Suppressor macrophage (primary cell): ENCODE measurements around the gene ZNF467.

Experiments
- DNase-seq, 4 experiments: peaks; one replicate each; pipeline ENCODE4 v3.0.0-alpha.2; 2020 to 2022

The ZNF467 gene

DNA sequence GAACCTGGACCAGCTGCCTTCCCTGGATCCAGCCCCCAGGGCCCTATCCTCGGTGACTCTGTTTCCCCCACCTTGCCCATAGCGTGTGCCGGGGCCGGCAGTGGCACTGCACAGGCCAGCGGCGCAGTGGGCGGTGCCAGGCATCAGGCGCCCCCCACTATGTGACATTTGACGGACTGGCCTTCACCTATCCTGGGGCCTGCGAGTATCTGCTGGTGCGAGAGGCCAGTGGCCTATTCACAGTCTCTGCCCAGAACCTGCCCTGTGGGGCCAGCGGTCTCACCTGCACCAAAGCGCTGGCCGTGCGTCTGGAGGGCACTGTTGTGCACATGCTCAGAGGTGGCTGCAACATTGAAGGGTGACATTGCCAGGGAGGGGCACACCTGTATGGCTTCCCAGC is 12.0 kb upstream of the ZNF467 start:
- DNase-seq: no peak

DNA sequence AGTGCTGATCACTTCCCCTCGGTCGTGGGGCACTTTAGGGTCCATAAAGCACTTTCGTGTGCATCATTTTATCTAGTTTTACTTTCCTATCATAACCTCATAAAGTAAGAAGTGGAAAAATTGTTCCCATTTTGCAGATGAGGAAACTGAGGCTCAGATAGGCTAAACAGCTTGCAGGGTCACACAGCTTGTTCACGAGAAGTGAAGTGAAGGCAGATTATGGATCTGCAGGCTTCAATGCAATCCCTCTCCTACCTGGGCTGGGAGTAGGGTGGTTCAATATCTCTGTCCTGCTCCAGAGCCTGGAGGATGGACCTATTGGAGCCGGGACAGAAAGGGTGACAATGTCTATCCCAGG is 10.8 kb upstream of the ZNF467 start:
- no peak for DNase-seq

DNA sequence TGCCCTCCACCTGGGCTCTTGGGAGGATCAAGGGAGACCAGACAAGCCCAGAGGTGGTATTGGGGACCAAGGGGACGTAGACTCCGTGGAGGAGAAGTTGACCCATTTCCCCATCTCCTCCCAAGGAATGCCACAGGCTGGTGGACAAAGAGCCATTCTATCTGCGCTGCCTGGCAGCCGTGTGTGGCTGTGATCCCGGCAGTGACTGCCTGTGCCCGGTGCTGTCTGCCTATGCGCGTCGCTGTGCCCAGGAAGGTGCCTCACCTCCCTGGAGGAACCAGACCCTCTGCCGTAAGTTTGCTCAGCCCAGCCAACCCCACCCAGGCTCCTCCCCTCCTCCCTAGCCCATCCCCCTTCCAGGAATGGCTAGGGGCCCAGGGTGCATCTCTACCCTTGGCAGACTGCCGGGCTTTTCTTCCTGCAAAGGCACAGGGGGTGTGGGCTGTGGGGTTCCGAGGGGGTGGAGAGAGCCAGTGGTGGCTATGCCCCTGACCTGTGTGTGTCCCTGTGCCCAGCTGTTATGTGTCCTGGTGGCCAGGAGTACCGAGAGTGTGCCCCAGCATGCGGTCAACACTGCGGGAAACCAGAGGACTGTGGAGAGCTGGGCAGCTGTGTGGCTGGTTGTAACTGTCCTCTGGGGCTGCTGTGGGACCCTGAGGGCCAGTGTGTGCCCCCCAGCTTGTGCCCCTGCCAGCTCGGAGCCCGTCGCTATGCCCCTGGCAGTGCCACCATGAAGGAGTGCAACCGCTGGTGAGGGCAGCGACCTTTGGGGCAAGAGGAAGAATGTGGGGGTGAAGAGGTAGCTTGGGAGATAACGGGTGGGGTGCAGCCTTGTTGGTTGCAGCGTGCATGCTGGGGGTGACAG is 10.2 kb upstream of the ZNF467 start:
- DNase-seq: no peak

DNA sequence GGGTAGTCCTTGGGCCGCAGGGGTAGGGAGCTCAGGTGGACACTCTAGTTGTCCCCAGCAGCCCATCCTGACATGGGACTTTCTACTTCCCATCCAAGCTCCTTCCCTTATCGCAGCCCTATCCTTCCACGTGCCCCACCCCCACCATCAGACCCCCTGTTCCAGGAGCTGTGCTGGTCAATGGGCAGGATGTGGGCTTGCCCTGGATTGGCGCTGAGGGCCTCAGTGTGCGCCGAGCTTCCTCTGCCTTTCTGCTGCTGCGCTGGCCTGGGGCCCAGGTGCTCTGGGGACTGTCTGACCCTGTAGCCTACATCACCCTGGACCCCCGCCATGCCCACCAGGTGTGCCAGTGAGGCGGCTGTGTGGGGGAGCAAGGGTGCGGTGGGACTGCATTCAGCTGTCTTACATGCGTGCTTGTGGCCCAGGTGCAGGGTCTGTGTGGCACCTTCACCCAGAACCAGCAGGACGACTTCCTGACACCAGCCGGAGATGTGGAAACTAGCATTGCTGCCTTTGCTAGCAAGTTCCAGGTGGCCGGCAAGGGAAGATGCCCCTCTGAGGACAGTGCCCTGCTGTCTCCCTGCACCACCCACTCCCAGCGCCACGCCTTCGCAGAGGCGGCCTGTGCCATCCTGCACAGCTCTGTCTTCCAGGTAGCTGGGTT is 9.4 kb upstream of the ZNF467 start:
- DNase-seq: no peak

DNA sequence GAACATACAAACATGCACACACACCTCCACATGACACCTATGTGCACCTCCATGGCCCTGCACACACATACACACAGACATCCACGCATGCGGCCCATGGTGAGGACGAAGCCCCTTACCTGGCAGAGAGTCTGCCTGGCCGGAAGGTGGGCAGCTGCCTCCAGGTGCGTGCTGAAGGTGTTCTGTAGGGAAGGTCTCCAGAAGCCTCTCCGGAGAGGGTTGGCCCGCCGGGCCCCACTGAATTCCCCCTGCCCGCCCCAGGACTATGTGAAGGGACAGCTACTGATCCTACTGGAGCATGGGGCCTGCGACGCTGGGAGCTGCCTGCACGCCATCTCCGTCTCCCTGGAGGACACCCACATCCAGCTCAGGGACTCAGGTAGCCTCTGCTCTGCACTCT is 8.5 kb upstream of the ZNF467 start:
- no peak for DNase-seq

DNA sequence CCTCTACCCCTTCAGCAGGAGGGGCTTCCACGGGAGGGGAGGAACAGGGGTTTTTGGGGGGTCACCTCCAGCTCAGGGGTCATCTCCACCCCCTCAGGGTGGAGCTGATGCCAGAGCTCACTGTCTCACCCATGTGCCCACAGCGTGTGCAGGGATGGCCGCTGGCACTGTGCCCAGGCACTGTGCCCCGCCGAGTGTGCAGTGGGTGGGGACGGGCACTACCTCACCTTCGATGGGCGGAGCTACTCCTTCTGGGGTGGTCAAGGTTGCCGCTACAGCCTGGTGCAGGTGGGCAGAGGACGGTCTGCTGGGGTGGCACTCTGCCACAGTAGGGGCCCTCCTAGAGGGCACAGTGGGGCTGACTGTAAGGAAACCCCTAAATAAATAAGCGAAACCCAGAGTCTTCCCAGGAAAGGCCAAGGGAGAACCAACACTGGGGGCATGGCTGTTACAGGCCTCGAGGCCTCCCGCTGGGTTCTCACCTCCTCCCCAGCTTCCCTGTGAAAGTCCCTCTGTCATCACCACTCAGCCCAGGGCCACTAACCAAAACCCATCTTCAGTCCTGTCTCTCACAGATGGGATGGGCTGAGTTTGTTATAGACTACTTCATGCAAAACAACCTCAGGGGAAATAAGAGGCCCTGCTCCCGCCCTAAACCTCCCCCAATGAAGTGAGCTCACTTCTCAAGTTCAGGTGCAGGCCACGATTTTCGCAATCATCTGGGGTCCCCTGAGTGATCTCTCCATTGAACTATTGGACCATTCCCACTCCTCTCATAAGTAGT is 7.4 kb upstream of the ZNF467 start:
- no peak for DNase-seq

DNA sequence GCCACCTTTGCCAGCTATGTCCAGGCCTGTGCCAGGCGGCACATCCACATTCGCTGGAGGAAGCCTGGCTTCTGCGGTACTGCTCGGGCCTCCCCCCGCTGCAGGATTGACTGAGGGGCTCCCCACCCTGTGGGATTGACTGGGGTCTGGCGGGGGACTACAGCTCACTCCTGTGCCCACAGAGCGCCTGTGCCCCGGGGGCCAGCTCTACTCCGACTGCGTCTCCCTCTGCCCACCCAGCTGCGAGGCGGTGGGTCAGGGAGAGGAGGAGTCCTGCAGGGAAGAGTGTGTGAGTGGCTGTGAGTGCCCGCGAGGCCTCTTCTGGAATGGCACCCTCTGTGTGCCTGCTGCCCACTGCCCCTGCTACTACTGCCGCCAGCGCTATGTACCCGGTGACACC is 6.7 kb upstream of the ZNF467 start:
- no peak for DNase-seq

DNA sequence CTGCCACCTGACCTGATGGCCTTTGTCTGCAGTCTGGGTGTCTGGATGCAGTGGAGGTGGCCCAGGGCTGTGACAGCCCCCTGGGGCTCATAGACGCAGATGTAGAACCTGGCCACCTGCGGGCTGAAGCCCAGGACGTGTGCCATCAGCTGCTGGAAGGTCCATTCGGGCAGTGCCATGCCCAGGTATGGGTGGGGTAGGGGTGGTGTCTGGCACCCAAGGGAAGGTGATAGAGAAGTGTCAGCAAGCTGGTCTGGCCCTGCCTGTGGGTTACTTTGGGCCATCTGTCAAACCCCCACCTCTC is 6.1 kb upstream of the ZNF467 start:
- DNase-seq: no peak

DNA sequence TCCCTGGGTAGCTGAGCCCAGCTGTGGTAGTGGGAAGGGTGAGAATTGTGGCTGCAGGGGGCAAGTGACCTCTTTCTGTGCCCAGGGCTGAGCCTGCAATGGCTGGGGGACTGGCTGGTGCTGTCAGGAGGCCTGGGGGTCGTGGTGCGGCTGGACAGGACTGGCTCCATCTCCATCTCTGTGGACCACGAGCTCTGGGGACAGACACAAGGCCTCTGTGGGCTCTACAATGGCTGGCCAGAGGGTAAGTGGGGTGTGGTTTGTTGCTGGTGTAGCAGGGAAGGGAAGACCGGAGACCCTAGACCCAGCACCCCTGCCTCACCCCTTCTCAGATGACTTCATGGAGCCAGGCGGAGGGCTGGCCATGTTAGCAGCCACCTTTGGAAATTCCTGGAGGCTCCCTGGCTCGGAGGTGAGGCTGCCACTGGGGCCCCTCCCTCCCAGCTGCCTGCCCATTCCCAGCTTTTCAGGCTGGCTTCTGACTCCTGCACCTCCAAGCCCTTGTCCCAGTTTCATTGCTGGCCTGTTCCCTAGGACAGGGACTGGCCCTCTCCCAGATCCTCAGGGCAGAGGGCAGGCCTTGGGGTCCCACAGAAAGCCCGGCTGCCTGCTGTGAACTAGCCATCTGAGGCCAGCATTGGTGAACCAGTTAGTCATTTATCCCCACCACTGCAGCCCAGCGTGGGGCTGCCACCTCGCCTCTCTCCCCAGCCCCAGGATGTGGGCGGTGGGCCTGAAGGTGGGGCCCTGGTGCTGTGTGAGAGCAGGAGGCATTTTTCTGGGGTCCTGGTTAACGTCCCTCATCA is 5.5 kb upstream of the ZNF467 start:
- no peak for DNase-seq

DNA sequence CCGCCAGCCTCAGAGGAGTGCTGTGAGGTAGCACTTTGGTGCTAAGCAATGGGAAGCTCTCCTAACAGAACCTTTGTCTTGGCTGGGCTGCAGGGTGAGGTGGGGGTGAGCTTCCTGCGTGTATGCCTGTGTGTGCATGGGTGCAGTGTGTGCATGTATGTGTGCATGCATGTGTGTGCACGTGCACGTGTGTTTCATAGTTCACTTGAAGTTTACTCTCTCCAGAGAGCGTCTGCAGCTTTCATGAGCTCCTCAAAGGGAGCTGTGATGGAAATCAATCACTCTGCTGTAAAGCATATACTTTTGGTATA is 4.9 kb upstream of the ZNF467 start:
- no peak for DNase-seq

DNA sequence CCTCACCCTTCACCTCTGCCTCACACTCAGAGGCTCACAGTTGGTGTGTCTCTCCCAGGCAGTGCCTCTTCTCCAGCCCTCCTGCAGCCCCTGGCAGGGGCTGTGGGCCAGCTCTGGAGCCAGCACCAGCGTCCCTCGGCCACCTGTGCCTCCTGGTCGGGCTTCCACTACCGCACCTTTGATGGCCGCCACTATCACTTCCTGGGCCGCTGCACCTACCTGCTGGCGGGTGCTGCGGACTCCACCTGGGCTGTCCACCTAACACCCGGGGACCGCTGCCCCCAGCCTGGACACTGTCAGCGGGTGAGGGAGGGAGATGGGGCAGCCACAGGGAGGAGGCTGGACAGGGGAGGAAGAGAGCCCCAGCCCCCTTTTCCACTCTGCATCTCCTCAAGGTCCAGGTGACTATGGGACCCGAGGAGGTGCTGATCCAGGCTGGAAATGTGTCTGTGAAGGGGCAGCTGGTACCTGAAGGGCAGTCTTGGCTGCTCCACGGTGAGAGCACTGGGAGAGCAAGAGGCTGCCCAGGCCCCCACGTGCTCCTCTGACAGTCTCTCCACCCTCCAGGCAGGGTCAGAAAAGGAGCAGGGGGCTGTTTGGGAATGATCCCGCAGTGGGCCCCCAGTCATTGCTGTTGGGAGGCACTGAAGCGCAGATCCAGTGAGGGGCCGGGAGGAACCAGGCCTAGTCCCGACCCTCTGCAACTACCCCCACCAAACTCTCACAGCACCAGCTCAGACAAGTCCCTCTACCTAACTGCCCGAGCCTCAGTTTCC is 4.4 kb upstream of the ZNF467 start:
- no peak for DNase-seq

DNA sequence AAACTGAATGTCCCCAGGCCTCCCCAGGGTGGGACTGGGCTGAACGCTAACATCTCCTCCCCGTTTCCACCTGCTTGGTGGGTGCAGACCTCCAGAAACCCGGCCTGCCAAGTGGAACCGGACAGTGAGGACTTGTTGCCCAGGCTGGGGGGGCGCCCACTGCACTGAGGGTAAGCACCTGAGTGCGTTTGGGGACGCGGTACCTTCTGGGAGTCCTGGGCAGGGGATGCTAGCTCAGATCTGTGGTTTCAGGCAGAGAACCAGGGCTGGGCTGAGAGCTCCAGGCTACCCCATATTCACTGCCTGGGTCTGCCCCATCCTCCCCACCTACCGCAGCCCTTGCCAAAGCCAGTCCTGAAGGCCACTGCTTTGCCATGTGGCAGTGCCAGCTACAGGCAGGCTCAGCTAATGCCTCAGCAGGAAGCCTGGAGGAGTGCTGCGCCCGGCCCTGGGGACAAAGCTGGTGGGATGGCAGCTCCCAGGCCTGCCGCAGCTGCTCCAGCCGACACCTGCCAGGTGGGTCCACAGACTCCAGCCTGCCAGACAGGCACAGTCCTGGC is 3.5 kb upstream of the ZNF467 start:
- no peak for DNase-seq

DNA sequence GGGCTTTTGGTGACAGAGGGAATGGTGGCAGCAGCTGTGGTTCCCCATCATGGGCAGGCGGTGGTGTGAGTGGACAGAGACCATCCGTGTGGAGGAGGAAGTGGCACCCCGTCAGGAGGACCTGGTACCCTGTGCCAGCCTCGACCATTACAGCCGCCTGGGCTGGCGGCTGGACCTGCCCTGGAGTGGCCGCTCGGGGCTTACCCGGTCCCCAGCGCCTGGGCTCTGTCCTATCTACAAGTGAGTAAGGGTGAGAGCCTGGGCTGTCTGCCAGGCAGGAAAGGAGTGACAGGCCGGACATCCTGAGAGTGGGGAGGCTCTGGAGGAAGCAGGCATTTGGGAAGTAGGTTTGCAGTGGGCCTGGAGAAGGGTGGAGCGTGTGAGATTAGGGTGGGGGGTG is 2.9 kb upstream of the ZNF467 start:
- peak; percentile 43 to 64 (median 58) for DNase-seq

DNA sequence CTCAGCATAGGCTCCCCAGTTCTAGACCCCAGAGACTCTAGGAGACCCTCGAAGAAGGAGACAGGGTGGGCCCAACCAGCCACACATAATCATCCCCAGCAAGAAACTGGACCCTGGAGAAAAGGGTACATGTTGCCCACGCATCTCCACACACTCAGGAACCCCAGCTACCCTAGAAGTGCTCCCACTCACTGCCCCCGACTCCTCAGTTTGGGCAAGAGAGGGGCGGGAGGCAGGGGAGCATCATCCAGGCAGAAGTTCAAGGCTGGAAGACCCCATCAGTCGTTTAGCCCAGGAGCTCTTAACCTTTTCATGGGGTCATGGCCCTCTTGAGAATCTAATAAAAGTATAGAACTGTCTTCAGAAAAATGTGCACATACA is 1.8 kb upstream of the ZNF467 start:
- no peak for DNase-seq

DNA sequence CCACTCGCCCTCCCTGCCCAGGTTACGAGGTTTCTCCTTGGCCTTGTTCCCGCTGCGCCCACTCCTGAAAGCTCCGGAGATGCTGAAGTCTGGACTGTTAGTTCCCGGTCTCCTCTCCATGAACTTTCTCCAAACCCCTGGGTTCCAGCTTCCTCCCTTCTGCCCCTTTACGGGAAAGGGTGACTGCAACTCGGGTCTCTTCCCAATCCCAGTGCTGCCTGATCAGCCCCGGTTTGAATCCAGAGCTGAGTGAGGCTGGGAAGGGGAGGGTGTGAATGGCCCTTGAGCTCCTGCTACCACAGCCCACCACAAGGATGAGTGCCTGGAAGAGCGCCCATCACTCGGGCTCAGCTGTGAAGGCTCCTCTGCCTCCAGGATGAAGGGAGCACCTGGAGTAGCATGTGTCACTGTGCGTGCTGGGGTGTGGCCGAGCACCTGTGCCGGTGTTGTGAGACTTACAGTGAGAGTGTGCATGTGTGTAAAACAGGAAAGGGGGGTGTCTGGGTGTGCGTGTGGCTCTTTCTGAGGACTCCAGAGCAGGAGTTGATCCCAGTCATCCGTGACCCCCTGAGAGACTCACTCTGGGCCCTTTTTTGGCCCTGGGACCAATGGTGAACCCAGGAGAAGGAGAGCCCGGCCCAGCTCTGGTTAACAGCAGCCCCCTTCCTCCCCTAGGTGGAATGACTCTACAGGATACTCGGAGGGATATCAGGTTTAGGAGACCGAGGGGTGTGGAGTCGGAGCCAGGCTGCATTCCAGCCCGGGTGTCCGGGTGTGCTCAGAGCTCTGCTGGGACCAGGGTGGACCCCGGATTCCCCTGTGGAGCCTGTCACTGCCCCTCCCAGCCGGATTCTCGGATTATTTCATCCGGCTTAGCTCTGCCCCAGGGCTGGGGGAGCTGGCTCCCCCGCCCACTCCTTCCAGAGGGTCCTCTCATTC is 1.1 kb upstream of the ZNF467 start:
- DNase-seq: no peak

DNA sequence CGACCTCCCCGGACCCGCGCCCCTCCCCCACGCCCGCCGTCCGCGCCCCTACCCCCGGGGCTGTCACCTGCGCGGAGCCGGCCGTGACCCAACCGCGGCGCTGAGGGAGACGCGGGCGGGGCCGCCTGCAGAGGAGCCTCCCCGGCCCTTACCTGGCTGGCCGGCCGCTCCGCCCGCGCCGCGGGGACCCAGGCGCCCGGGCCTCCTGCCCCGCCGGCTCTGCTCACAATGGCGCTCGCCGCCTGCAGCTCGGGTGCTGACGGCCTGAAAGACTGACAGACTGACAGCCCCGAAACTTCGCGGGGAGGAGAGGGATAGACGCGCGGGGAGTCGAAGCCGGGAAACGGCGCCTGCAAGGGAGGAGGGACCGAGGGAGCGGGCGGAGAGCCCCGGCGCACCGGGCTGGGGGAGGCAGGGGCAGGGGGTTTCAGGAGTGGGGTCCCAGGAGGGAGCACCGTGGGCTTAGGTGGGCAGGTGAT is 393 bp downstream of the ZNF467 start:
- peak in 3 of 4 experiments; percentile 36 to 54 (median 48) for DNase-seq

DNA sequence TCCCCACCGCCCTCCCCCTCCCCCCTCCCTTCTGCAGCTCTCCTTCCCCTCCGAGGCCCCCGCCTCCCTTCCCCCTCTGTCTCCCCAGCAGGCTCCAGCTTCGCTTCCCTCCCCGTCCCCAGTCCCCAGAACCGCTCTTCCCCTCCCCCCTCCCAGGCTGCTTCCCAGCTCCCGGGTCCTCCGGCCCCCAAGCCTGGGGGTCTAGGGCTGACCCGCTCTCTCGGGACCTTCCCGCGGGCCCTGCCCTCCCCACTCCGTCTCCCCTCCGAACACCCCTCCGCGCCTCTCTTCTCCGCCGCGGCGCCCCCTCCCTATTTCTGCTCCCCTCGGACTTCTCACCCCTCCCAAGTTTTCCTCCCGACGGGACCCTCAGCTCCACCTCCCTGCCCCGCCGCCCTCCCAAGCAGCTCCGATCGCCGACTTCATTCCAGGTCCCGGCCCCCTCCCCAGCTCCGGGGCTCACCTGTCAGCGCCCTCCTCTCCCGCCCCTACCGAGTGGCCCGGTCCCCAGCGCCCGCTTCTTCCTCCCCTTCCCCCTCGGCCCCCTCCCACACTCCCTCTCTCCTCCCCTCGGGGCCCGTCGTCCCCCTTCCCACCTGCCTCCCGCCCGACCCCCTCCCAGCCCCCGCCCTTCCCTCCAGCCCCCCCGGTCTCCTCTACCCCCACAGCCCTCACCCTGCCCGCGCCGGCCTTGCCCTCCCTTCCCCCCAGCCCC is 990 bp downstream of the ZNF467 start:
- peak in 1 of 4 experiments; percentile 13 for DNase-seq

DNA sequence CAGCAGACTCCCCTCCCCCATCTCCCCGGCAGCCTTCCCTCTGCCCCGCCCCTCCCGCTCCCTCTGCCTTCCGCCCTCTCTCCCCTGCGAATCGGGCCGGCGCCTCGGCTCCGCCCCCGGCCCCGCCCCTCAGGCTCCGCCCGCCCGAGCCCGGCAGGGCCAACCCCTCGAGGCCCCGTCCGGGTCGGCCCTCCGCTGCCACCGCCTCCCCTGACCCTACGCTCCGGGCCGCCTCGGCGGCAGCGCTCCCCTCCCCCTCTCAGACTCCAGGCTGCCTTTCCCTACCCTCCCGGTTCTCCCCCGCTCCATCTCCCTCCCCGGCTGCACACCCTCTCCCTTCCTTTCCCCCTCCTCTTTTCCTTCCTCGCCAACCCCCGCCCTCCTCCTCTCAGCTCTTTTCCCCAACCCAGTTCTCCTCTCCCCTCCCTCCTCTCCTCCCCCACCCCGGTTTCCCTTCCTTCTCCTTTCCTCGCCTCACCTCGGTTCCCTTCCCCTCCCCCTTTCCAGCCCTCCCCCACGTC is 1.6 kb downstream of the ZNF467 start:
- DNase-seq: peak; percentile 94 to 97 (median 96)
